ENCODE data around the gene TNIP1.

The TNIP1 gene

DNA sequence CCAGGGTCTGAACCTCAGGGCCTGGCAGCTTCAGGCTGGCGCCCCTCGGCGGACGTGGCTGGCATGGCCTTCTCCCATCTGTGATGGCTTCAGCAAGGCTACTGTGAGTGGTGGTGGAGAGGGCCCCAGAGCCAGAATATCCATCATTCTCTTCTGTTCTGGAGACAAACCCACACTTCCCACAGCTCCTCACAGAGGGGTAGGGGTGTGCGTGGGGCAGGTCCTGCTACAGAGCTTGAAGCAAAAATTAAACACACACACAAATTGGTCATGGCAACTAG lies 50.8 kb downstream of the TNIP1 start:
- Histone ChIP-seq H3K9me3 (ENCODE audit: control insufficient read depth in 2 of 2, low read length in 2 of 2) (no peaks in the 10 kb centered on the region), H3K4me3 (ENCODE audit: low read length in 2 of 2) (no peak overlapping the region), H3K36me3 (ENCODE audit: control insufficient read depth in 2 of 2, insufficient read depth in 2 of 2, low read length in 2 of 2) (peaks cover 50 to 71% of the 10 kb centered on the region in 2 donors), H3K27me3 (ENCODE audit: control insufficient read depth in 1 of 2, insufficient read depth in 2 of 2, low read length in 2 of 2) (no peaks in the 10 kb centered on the region), H3K4me1 (ENCODE audit: control insufficient read depth, insufficient read depth, low read length) (peaks cover 33% of the 10 kb centered on the region), H3K27ac (ENCODE audit: low read length) (peak overlapping the region; percentile 55), H3K9ac (ENCODE audit: low read length in 2 of 2) (no peak overlapping the region)

DNA sequence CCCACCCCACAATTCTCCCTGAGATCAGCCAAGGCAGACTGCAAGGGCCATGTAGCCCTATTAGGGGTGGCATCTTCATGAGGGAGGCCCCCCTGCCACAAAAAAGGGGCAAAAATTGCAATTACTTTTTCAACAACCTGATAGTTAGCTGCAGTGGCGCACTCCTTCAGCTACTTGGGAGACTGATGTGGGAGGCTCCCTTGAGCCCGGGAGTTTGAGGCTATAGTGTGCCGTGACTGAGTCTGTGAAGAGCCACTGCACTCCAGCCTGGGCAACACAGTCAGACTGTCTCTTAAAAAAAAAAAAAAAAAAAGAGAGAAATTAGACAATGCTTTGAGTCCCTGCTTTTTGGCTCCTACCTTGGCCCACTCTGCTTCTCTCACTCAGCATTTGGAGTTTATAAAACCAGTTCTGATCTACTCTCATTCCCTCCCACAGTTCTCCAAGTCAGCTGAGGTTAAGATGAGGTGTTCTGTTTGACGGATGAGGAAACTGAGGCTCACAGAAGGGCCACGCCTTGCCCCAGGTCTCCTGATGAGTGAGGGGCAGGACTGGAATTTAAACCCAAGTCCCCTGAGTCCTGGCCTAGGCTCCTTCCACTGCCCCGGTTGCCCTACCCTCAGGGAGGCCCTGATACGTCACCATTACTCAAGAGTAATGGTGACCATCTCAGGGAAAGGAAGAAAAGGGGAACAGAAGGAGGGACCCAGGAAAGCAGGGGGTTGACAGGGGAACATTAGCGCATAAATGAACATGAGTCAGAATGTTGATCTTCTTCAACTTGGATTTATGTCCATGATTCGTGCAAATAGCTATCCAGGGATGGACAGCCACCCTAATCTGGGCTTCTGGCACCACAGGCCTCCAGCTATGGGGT lies 51.4 kb downstream of the TNIP1 start:
- H3K9ac ChIP-seq (ENCODE audit: low read length in 2 of 2): peak overlapping the region in 1 of 2 donors; percentile 9
- H3K4me3 ChIP-seq (ENCODE audit: low read length in 2 of 2): no peak overlapping the region
- H3K9me3 ChIP-seq (ENCODE audit: control insufficient read depth in 2 of 2, low read length in 2 of 2): no peaks in the 10 kb centered on the region
- peaks cover 38% of the 10 kb centered on the region for H3K4me1 ChIP-seq (ENCODE audit: control insufficient read depth, insufficient read depth, low read length)
- peaks cover 45 to 66% of the 10 kb centered on the region in 2 donors for H3K36me3 ChIP-seq (ENCODE audit: control insufficient read depth in 2 of 2, insufficient read depth in 2 of 2, low read length in 2 of 2)
- H3K27me3 ChIP-seq (ENCODE audit: control insufficient read depth in 1 of 2, insufficient read depth in 2 of 2, low read length in 2 of 2): no peaks in the 10 kb centered on the region
- peak overlapping the region; percentile 55 for H3K27ac ChIP-seq (ENCODE audit: low read length)

GRCh38 chr5:151028717-151029116 lies 52.1 kb downstream of the TNIP1 start:
- Histone ChIP-seq H3K9me3 (ENCODE audit: control insufficient read depth in 2 of 2, low read length in 2 of 2) (no peaks in the 10 kb centered on the region), H3K4me3 (ENCODE audit: low read length in 2 of 2) (no peak overlapping the region), H3K4me1 (ENCODE audit: control insufficient read depth, insufficient read depth, low read length) (peaks cover 45% of the 10 kb centered on the region), H3K36me3 (ENCODE audit: control insufficient read depth in 2 of 2, insufficient read depth in 2 of 2, low read length in 2 of 2) (peaks cover 38 to 60% of the 10 kb centered on the region in 2 donors), H3K27me3 (ENCODE audit: control insufficient read depth in 1 of 2, insufficient read depth in 2 of 2, low read length in 2 of 2) (no peaks in the 10 kb centered on the region), H3K9ac (ENCODE audit: low read length in 2 of 2) (no peak overlapping the region), H3K27ac (ENCODE audit: low read length) (no peak overlapping the region)

- H3K36me3 ChIP-seq (ENCODE audit: control insufficient read depth in 2 of 2, insufficient read depth in 2 of 2, low read length in 2 of 2): peaks cover 33 to 55% of the 10 kb centered on the region in 2 donors
- no peak overlapping the region for H3K27ac ChIP-seq (ENCODE audit: low read length)
- peaks cover 51% of the 10 kb centered on the region for H3K4me1 ChIP-seq (ENCODE audit: control insufficient read depth, insufficient read depth, low read length)
- H3K4me3 ChIP-seq (ENCODE audit: low read length in 2 of 2): no peak overlapping the region
- no peak overlapping the region for H3K9ac ChIP-seq (ENCODE audit: low read length in 2 of 2)
- H3K9me3 ChIP-seq (ENCODE audit: control insufficient read depth in 2 of 2, low read length in 2 of 2): no peaks in the 10 kb centered on the region
- H3K27me3 ChIP-seq (ENCODE audit: control insufficient read depth in 1 of 2, insufficient read depth in 2 of 2, low read length in 2 of 2): no peaks in the 10 kb centered on the region
Measured at GRCh38 chr5:151027961-151028479, 52.8 kb downstream of the TNIP1 start.

DNA sequence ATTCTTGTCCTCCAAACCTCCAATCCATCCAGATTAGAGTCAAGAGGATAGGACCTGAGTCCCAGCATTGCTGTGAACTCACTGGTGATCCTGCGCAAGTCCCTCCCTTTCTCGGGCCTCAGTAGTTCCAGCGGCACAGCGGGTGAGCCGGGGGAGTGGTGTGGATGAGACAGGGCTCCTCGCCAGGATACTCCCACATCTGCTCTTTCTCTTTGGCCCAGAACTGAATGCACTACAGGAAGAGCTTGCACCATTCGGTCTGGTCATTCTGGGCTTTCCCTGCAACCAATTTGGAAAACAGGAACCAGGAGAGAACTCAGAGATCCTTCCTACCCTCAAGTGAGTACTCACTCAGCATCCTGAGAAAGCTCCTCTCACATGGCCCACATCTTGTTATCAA lies 54.2 kb downstream of the TNIP1 start:
- no peak overlapping the region for H3K9ac ChIP-seq (ENCODE audit: low read length in 2 of 2)
- H3K4me3 ChIP-seq (ENCODE audit: low read length in 2 of 2): no peak overlapping the region
- H3K27ac ChIP-seq (ENCODE audit: low read length): no peak overlapping the region
- H3K9me3 ChIP-seq (ENCODE audit: control insufficient read depth in 2 of 2, low read length in 2 of 2): no peaks in the 10 kb centered on the region
- H3K4me1 ChIP-seq (ENCODE audit: control insufficient read depth, insufficient read depth, low read length): peaks cover 58% of the 10 kb centered on the region
- H3K36me3 ChIP-seq (ENCODE audit: control insufficient read depth in 2 of 2, insufficient read depth in 2 of 2, low read length in 2 of 2): peaks cover 24 to 45% of the 10 kb centered on the region in 2 donors
- H3K27me3 ChIP-seq (ENCODE audit: control insufficient read depth in 1 of 2, insufficient read depth in 2 of 2, low read length in 2 of 2): no peaks in the 10 kb centered on the region

GRCh38 chr5:151026088-151026487 lies 54.7 kb downstream of the TNIP1 start:
- H3K4me3 ChIP-seq (ENCODE audit: low read length in 2 of 2): no peak overlapping the region
- H3K9ac ChIP-seq (ENCODE audit: low read length in 2 of 2): no peak overlapping the region
- no peak overlapping the region for H3K27ac ChIP-seq (ENCODE audit: low read length)
- peaks cover 18 to 39% of the 10 kb centered on the region in 2 donors for H3K36me3 ChIP-seq (ENCODE audit: control insufficient read depth in 2 of 2, insufficient read depth in 2 of 2, low read length in 2 of 2)
- H3K9me3 ChIP-seq (ENCODE audit: control insufficient read depth in 2 of 2, low read length in 2 of 2): no peaks in the 10 kb centered on the region
- H3K27me3 ChIP-seq (ENCODE audit: control insufficient read depth in 1 of 2, insufficient read depth in 2 of 2, low read length in 2 of 2): no peaks in the 10 kb centered on the region
- peaks cover 61% of the 10 kb centered on the region for H3K4me1 ChIP-seq (ENCODE audit: control insufficient read depth, insufficient read depth, low read length)

DNA sequence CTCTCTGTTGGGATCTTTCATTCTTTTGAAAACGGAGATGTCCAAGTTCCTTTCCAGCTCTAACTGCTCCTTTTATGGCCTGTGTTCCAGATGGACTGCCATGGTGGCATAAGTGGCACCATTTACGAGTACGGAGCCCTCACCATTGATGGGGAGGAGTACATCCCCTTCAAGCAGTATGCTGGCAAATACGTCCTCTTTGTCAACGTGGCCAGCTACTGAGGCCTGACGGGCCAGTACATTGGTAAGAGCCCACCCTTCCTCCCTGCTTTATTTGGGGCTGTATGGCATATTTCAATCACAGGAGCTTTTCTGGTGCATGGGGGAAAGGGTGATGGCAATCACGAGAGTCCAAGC lies 55.6 kb downstream of the TNIP1 start:
- H3K36me3 ChIP-seq (ENCODE audit: control insufficient read depth in 2 of 2, insufficient read depth in 2 of 2, low read length in 2 of 2): peaks cover 16 to 33% of the 10 kb centered on the region in 2 donors
- H3K4me1 ChIP-seq (ENCODE audit: control insufficient read depth, insufficient read depth, low read length): peaks cover 63% of the 10 kb centered on the region
- H3K4me3 ChIP-seq (ENCODE audit: low read length in 2 of 2): no peak overlapping the region
- no peak overlapping the region for H3K9ac ChIP-seq (ENCODE audit: low read length in 2 of 2)
- no peaks in the 10 kb centered on the region for H3K9me3 ChIP-seq (ENCODE audit: control insufficient read depth in 2 of 2, low read length in 2 of 2)
- H3K27me3 ChIP-seq (ENCODE audit: control insufficient read depth in 1 of 2, insufficient read depth in 2 of 2, low read length in 2 of 2): no peaks in the 10 kb centered on the region
- no peak overlapping the region for H3K27ac ChIP-seq (ENCODE audit: low read length)

DNA sequence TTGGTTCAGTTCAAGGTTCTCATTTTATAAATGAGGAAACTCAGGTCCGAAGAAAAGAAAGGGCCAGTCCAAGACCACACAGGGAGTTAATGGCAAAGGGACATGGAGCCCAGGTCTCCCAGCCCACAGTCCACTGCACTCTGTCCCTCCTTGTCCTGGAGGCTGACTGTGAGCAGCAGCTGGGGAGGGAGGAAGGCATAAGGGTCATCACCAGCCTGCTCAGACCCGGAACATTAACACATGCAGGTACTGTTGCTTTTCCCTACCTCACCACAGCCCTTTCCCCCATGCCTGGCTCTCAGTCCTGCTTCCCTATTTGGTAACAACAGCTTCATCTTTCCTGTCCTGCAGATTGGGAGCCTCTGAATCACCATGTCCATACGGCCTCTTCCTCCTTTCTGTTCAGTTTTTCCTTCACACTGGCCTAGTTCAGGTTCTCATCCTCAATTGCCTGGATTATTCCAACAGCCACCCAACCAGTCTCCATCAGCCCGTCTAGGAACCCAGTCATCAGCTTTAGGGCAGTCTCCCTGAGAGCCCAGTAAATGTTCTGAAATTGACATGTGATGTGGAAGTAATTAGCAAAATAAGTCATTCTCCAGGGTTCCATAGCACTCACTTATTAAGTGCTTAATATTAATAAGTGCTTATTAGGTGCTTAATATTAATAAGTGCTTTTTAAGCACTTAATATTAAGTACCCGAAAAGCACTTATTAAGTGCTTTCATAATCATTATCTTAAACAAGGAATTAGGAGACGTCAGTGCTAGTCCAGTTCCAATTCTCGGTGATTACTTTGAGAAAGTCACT lies 56.2 kb downstream of the TNIP1 start:
- Histone ChIP-seq H3K4me1 (ENCODE audit: control insufficient read depth, insufficient read depth, low read length) (peaks cover 60% of the 10 kb centered on the region), H3K9ac (ENCODE audit: low read length in 2 of 2) (no peak overlapping the region)

DNA sequence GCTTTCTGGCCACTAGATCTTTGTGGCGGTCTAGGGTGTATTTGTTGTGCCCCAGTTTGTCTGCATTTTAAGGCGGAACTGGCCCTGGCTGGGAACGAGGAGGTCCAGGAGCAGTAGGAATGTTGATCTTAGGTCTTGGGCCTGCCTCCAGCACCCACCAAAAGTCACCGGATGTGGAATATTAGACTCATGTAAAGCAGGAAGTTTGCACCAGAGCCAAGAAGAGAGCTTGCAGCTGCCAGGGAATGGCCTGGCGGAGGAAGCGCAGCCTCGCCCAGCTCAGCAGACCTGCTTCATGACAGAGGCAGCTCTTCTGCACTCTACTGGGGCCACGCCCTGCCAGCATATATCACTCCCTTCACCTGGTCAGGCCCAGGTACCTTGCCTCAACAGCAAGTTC lies 57.2 kb downstream of the TNIP1 start:
- Histone ChIP-seq H3K9me3 (ENCODE audit: control insufficient read depth in 2 of 2, low read length in 2 of 2) (no peaks in the 10 kb centered on the region), H3K4me3 (ENCODE audit: low read length in 2 of 2) (peak overlapping the region in 1 of 2 donors; percentile 44), H3K9ac (ENCODE audit: low read length in 2 of 2) (no peak overlapping the region), H3K36me3 (ENCODE audit: control insufficient read depth in 2 of 2, insufficient read depth in 2 of 2, low read length in 2 of 2) (peaks cover 16 to 23% of the 10 kb centered on the region in 2 donors), H3K27ac (ENCODE audit: low read length) (peak overlapping the region; percentile 41), H3K27me3 (ENCODE audit: control insufficient read depth in 1 of 2, insufficient read depth in 2 of 2, low read length in 2 of 2) (no peaks in the 10 kb centered on the region), H3K4me1 (ENCODE audit: control insufficient read depth, insufficient read depth, low read length) (peaks cover 59% of the 10 kb centered on the region)

More for the DNA sequence above, 56.2 kb downstream of the TNIP1 start:
- H3K27ac ChIP-seq (ENCODE audit: low read length): peak overlapping the region; percentile 41
- H3K27me3 ChIP-seq (ENCODE audit: control insufficient read depth in 1 of 2, insufficient read depth in 2 of 2, low read length in 2 of 2): no peaks in the 10 kb centered on the region
- peaks cover 16 to 28% of the 10 kb centered on the region in 2 donors for H3K36me3 ChIP-seq (ENCODE audit: control insufficient read depth in 2 of 2, insufficient read depth in 2 of 2, low read length in 2 of 2)
- peak overlapping the region in 1 of 2 donors; percentile 40 for H3K4me3 ChIP-seq (ENCODE audit: low read length in 2 of 2)
- no peaks in the 10 kb centered on the region for H3K9me3 ChIP-seq (ENCODE audit: control insufficient read depth in 2 of 2, low read length in 2 of 2)

GRCh38 chr5:151023047-151023615 lies 57.7 kb downstream of the TNIP1 start:
- Histone ChIP-seq H3K36me3 (ENCODE audit: control insufficient read depth in 2 of 2, insufficient read depth in 2 of 2, low read length in 2 of 2) (peaks cover 14 to 18% of the 10 kb centered on the region in 2 donors), H3K4me1 (ENCODE audit: control insufficient read depth, insufficient read depth, low read length) (peaks cover 58% of the 10 kb centered on the region), H3K4me3 (ENCODE audit: low read length in 2 of 2) (peak overlapping the region in 1 of 2 donors; percentile 44), H3K27me3 (ENCODE audit: control insufficient read depth in 1 of 2, insufficient read depth in 2 of 2, low read length in 2 of 2) (no peaks in the 10 kb centered on the region), H3K27ac (ENCODE audit: low read length) (peak overlapping the region; percentile 41), H3K9me3 (ENCODE audit: control insufficient read depth in 2 of 2, low read length in 2 of 2) (no peaks in the 10 kb centered on the region), H3K9ac (ENCODE audit: low read length in 2 of 2) (no peak overlapping the region)

Data from stomach smooth muscle (tissue), 2 donors.